HepG2 (cell line): Measurements from ENCODE around the gene CHRNB2. TPM values are rescaled to one million over a fixed set of nuclear protein-coding genes. Genes with fewer than 3 reads are reported as not detected.
A peak's percentile ranks its signal among the peaks of the same experiment; 100 is the strongest.

Experiments
- ATAC-seq: fragments of 200-7000 bp; cut with Tn5 transposase; 3 replicates; pipeline ENCODE4 v1.9.1; 2020; ENCODE audit warnings: mild to moderate bottlenecking, moderate library complexity
- BruUV-seq: library from RNA; stranded (reverse); fragments of 400-500 nt; replicated peaks from 2 replicates; lab custom pipeline; 2021; lab: Mats Ljungman, UMichigan
- CTCF ChIA-PET: fragments of 300-600 bp; formaldehyde crosslinking; extraction: SDS; loops from one replicate; lab custom pipeline; 2021; ENCODE audit warnings: low total read pairs, inconsistent platforms, low intra/inter-chr PET ratio; lab: Yijun Ruan, JAX
- POLR2A ChIA-PET: fragments of 350-600 bp; sonication (Branson Sonifier 250); formaldehyde crosslinking; loops from one replicate; lab custom pipeline; 2020; ENCODE audit warnings: antibody characterized with exemption, inconsistent platforms; lab: Yijun Ruan, JAX
- DNase-seq: peaks from one replicate; pipeline ENCODE4 v3.0.0-alpha.2; 2015; ENCODE audit warnings: low spot score
- FAIRE-seq: peaks from 3 replicates; lab custom pipeline; 2011; peaks lifted over from hg19 to GRCh38; lab: Jason Lieb, UNC
- H2AFZ ChIP-seq: one replicate; pipeline ENCODE4 v1.6.1; 2011; ENCODE audit warnings: low read length, inconsistent platforms
- H3K27ac ChIP-seq: fragments of 300-600 bp; 3 replicates; pipeline ENCODE4 v1.8.0; 2011; ENCODE audit warnings: mixed run types, mild to moderate bottlenecking, mixed read lengths, low read length, inconsistent platforms; ENCODE audit not compliant: insufficient read depth; ENCODE audit errors: extremely low read length
- H3K27me3 ChIP-seq, 2 experiments: fragments of 200-600 bp in 1 of 2; 2 replicates in 1 of 2; 3 replicates in 1 of 2; pipeline versions ENCODE4 v1.6.0 to v1.8.0; 2011; ENCODE audit warnings: low read length in 2 of 2, mild to moderate bottlenecking in 2 of 2, moderate library complexity in 2 of 2, inconsistent platforms in 1 of 2; ENCODE audit not compliant: insufficient read depth in 2 of 2, control insufficient read depth in 1 of 2
- H3K36me3 ChIP-seq, 2 experiments: fragments of 200-600 bp in 1 of 2; replicated peaks in 1 of 2; 2 replicates in 1 of 2; 3 replicates in 1 of 2; pipeline versions ENCODE4 v1.5.1 to v1.8.0; 2011; ENCODE audit warnings: low read length in 2 of 2, inconsistent platforms in 1 of 2; ENCODE audit not compliant: insufficient read depth in 2 of 2, control insufficient read depth in 1 of 2
- H3K4me1 ChIP-seq: 2 replicates; pipeline ENCODE4 v1.5.1; 2012; ENCODE audit warnings: low read length, inconsistent platforms; ENCODE audit not compliant: insufficient read depth
- H3K4me2 ChIP-seq: 2 replicates; pipeline ENCODE4 v1.6.0; 2011; ENCODE audit warnings: low read depth, low read length, inconsistent platforms
- H3K4me3 ChIP-seq, 3 experiments: fragments of 200-600 bp in 1 of 3; sonication (generic), shearing (Covaris generic) in 1 of 3; replicated peaks in 1 of 3; 2 replicates each; pipeline ENCODE4 v1.5.1; 2011 to 2016; ENCODE audit warnings: low read length in 3 of 3, inconsistent platforms in 2 of 3, low read depth in 2 of 3, mild to moderate bottlenecking in 2 of 3, control low read depth in 1 of 3, mixed read lengths in 1 of 3; ENCODE audit not compliant: insufficient read depth in 1 of 3
- H3K79me2 ChIP-seq: one replicate; pipeline ENCODE4 v1.6.1; 2011; ENCODE audit warnings: low read length, inconsistent platforms; ENCODE audit not compliant: insufficient read depth
- H3K9ac ChIP-seq: 2 replicates; pipeline ENCODE4 v1.6.0; 2011; ENCODE audit warnings: mild to moderate bottlenecking, low read depth, low read length, inconsistent platforms; ENCODE audit not compliant: insufficient read depth
- H3K9me3 ChIP-seq: 2 replicates; pipeline ENCODE4 v1.5.1; 2012; ENCODE audit warnings: mild to moderate bottlenecking, low read length
- H4K20me1 ChIP-seq: 2 replicates; pipeline ENCODE4 v1.6.0; 2011; ENCODE audit warnings: inconsistent platforms, mild to moderate bottlenecking, low read length, moderate library complexity; ENCODE audit not compliant: insufficient read depth
- CHD4 ChIP-seq: fragments of 200-600 bp; sonication (generic); IDR thresholded peaks from 2 replicates; pipeline ENCODE4 v1.7.0; 2017; ENCODE audit warnings: mild to moderate bottlenecking, low read length, borderline replicate concordance
- ELF3 ChIP-seq: IDR thresholded peaks from 2 replicates; pipeline ENCODE4 v1.6.1; 2016; ENCODE audit warnings: missing genetic modification reagents, missing compliant biosample characterization
- FOXO1 ChIP-seq: sonication (generic); formaldehyde crosslinking; IDR thresholded peaks from 2 replicates; pipeline ENCODE4 v1.4.0; 2020; ENCODE audit warnings: missing genetic modification reagents
- HMGXB4 ChIP-seq, 2 experiments: sonication (generic) in 1 of 2; formaldehyde crosslinking in 1 of 2; IDR thresholded peaks; 2 replicates each; pipeline versions ENCODE4 v1.4.0 to v1.6.1; 2018 to 2020; ENCODE audit warnings: missing genetic modification reagents in 2 of 2, borderline replicate concordance in 1 of 2, low read depth in 1 of 2, mild to moderate bottlenecking in 1 of 2, missing biosample characterization in 1 of 2
- HNRNPH1 ChIP-seq: fragments of 200-400 bp; formaldehyde crosslinking; optimal IDR thresholded peaks from 2 replicates; pipeline ENCODE3; 2017; ENCODE audit warnings: mild to moderate bottlenecking, low read depth, low read length
- HNRNPLL ChIP-seq: fragments of 200-400 bp; formaldehyde crosslinking; IDR thresholded peaks from 2 replicates; pipeline ENCODE4 v1.6.1; 2017; ENCODE audit warnings: mild to moderate bottlenecking, low read depth, low read length; ENCODE audit not compliant: poor library complexity, severe bottlenecking
- HOXA3 ChIP-seq: sonication (generic); formaldehyde crosslinking; IDR thresholded peaks from 2 replicates; pipeline ENCODE4 v1.5.0; 2020; ENCODE audit warnings: missing genetic modification reagents
- KAT7 ChIP-seq: IDR thresholded peaks from 2 replicates; pipeline ENCODE4 v1.6.1; 2018; ENCODE audit warnings: borderline replicate concordance, missing compliant biosample characterization
- ONECUT2 ChIP-seq: sonication (generic); formaldehyde crosslinking; IDR thresholded peaks from 2 replicates; pipeline ENCODE4 v1.4.0; 2020; ENCODE audit warnings: missing genetic modification reagents
- REXO4 ChIP-seq: sonication (generic); formaldehyde crosslinking; IDR thresholded peaks from 2 replicates; pipeline ENCODE4 v1.8.0; 2022; ENCODE audit warnings: missing genetic modification reagents, mild to moderate bottlenecking, borderline replicate concordance
- TBL1XR1 ChIP-seq: fragments of 150-350 bp; IDR thresholded peaks from 2 replicates; pipeline ENCODE4 v1.6.1; 2014; ENCODE audit warnings: borderline replicate concordance, low read length; ENCODE audit not compliant: partially characterized antibody
- ZFP36L1 ChIP-seq: sonication (generic); formaldehyde crosslinking; IDR thresholded peaks from 2 replicates; pipeline ENCODE4 v1.8.0; 2022; ENCODE audit warnings: mild to moderate bottlenecking, missing genetic modification reagents, moderate library complexity
- ZNF33B ChIP-seq: sonication (generic); formaldehyde crosslinking; IDR thresholded peaks from 2 replicates; pipeline ENCODE4 v1.5.1; 2020; ENCODE audit warnings: mild to moderate bottlenecking, missing genetic modification reagents
- ZNF441 ChIP-seq: sonication (generic); formaldehyde crosslinking; IDR thresholded peaks from 2 replicates; pipeline ENCODE4 v1.7.0; 2021; ENCODE audit warnings: missing genetic modification reagents, borderline replicate concordance
- ZNF644 ChIP-seq: IDR thresholded peaks from 2 replicates; pipeline ENCODE4 v1.6.1; 2016; ENCODE audit warnings: low read depth
- ZSCAN30 ChIP-seq: sonication (generic); formaldehyde crosslinking; IDR thresholded peaks from 2 replicates; pipeline ENCODE4 v1.5.0; 2020; ENCODE audit warnings: mild to moderate bottlenecking, missing genetic modification reagents
- WGBS: methylation state at CpG from one replicate; pipeline ENCODE4 v1.1.6; 2017; ENCODE audit warnings: low lambda C conversion rate; 5-methylcytosine and 5-hydroxymethylcytosine counted together
- in situ Hi-C: cut with HindIII; loops from 2 replicates; pipeline ENCODE4 v1.10.0; 2017; ENCODE audit warnings: low pct_unique_long_range_greater_than_20kb; ENCODE audit not compliant: extremely low pct_ligation_motif_present
- intact Hi-C: fragments of 100-400 bp; cut with micrococcal nuclease; formaldehyde crosslinking; loops from one replicate; pipeline ENCODE4 v1.10.0; 2022; ENCODE audit not compliant: unreplicated experiment
- polyA plus RNA-seq, 8 experiments: library from polyadenylated mRNA; depleted of rRNA in 3 of 8; stranded (reverse) in 7 of 8; unstranded in 1 of 8; fragments of >200 nt; fragmentation: Illumina TruSeq in 4 of 8; extraction: Trizol in 4 of 8; gene quantifications; 2 replicates each; pipeline versions ENCODE4 v1.2.1 to v1.2.3, GENCODE V29; 2011 to 2016; ENCODE audit warnings: low read depth in 4 of 8, missing spikeins in 1 of 8, mixed read lengths in 1 of 8; ENCODE audit not compliant: insufficient read depth in 1 of 8
- total RNA-seq, 5 experiments: library from RNA; depleted of rRNA; stranded (reverse); fragments of >200 nt; fragmentation: Illumina TruSeq; extraction: Trizol; gene quantifications; 2 replicates each; pipeline ENCODE4 v1.2.3, GENCODE V29; 2016; ENCODE audit warnings: low read depth in 1 of 5

CHRNB2 gene
- total and polyA plus RNA-seq, 2 of the 13 experiments (the other 11 are each of a cell fraction or from before 2014, with no cell fraction given) = 0.03 to 0.07 TPM

- 0 out of 2 replicates have a peak, but pooled peaks have one; percentile 21 for TF ChIP-seq REXO4 (CRISPR knock-in tag)
- TF ChIP-seq HNRNPH1 = no peak
- no peak for TF ChIP-seq ZNF644
These were observed 40.2 kb downstream of the CHRNB2 start, which contains the start of gene ADAR (continued) for GRCh38 chr1:154607609-154608396.

- H3K9ac ChIP-seq = peak overlapping the region; percentile 97
- peak; percentile 73 for ATAC-seq
- H3K4me1 ChIP-seq = peaks cover 52% of the 10 kb centered on the region
- H3K36me3 ChIP-seq = 0 out of 5 replicates have a peak, but pooled peaks cover 0 to 9% of the 10 kb centered on the region in 2 experiments
- peaks cover 31% of the 10 kb centered on the region for H4K20me1 ChIP-seq
- H3K27ac ChIP-seq = peak overlapping the region; percentile 98
- H3K9me3 ChIP-seq = no peaks in the 10 kb centered on the region
- H3K4me3 ChIP-seq = peak overlapping the region; percentile 59 to 98 (median 87)
- peaks cover 88% of the 10 kb centered on the region for H3K79me2 ChIP-seq
- FAIRE-seq = no peak
- peak overlapping the region; percentile 73 for H3K4me2 ChIP-seq
- H3K27me3 ChIP-seq = no peaks in the 10 kb centered on the region; a peak in 1 of 5 replicates
- POLR2A ChIA-PET = interaction anchor here (0.6 to 1.4 kb wide), 6 partner anchors 18 to 1758 kb away, joined by 3 to 13 read pairs (median 4); no protein-coding TSS in a partner anchor
- CTCF ChIA-PET = no interaction called here
- H2AFZ ChIP-seq = no peak overlapping the region
- intact Hi-C loops = loop anchor here (5.0 kb wide), 1 partner anchor 51 kb away; the partner anchor contains the start of gene UBE2Q1
- peak; percentile 46 for DNase-seq
- TSS peak; percentile 87 for BruUV-seq
- WGBS = 2% methylated on average over 33 of the region's 37 CpGs
- in situ Hi-C loops = no loop called here
- TF ChIP-seq KAT7 (CRISPR knock-in tag) (no peak), ZNF441 (no peak), CHD4 (no peak), ZFP36L1 (no peak), ZNF33B (CRISPR knock-in tag) (no peak), HMGXB4 (CRISPR knock-in tag; IDR thresholded peaks at IDR 0.05; ENCODE audit: borderline replicate concordance in 1 of 2, low read depth in 1 of 2) (0 out of 4 replicates have a peak, but pooled peaks of 1 of the 2 experiments have one; percentile 1), TBL1XR1 (no peak), FOXO1 (CRISPR knock-in tag) (no peak), ELF3 (CRISPR knock-in tag) (no peak), ZSCAN30 (CRISPR knock-in tag) (no peak), HOXA3 (peak; percentile 11; the same call in 1 of the 2 replicates), HNRNPLL (peak; percentile 55), ONECUT2 (CRISPR knock-in tag) (no peak)
These were observed 41.1 kb downstream of the CHRNB2 start for GRCh38 chr1:154608397-154609270.
